Nephron (organoid): ENCODE measurements around the gene BCL2L13.

ENCODE experiments used
- H3K27ac Mint-ChIP-seq, 3 experiments: 2 replicates each; pipeline ENCODE4 v1.8.0; 2020; ENCODE audit warnings: mixed read lengths in 3 of 3, mild to moderate bottlenecking in 2 of 3, moderate library complexity in 1 of 3
- H3K27me3 Mint-ChIP-seq: 2 replicates; pipeline ENCODE4 v1.8.0; 2021; ENCODE audit warnings: low read depth, mild to moderate bottlenecking, moderate library complexity, mixed read lengths
- H3K36me3 Mint-ChIP-seq: 2 replicates; pipeline ENCODE4 v1.8.0; 2020; ENCODE audit warnings: low read depth, mixed read lengths
- H3K4me1 Mint-ChIP-seq: 2 replicates; pipeline ENCODE4 v1.8.0; 2020; ENCODE audit warnings: mixed read lengths
- H3K4me3 Mint-ChIP-seq, 3 experiments: 2 replicates each; pipeline ENCODE4 v1.8.0; 2020; ENCODE audit warnings: mild to moderate bottlenecking in 3 of 3, mixed read lengths in 3 of 3, moderate library complexity in 2 of 3
- H3K9me3 Mint-ChIP-seq: 2 replicates; pipeline ENCODE4 v1.8.0; 2020; ENCODE audit warnings: mixed read lengths
- CTCF ChIP-seq, 3 experiments: fragments of 200-600 bp; sonication (generic); IDR thresholded peaks; one replicate each; pipeline ENCODE4 v1.5.0; 2021; ENCODE audit warnings: antibody characterized with exemption in 3 of 3; ENCODE audit not compliant: unreplicated experiment in 3 of 3

Gene BCL2L13

GRCh38 chr22:17597217-17597616, 41.3 kb upstream of the BCL2L13 start:
- no peaks in the 10 kb centered on the region for H3K27me3 Mint-ChIP-seq
- no peak overlapping the region for H3K4me3 Mint-ChIP-seq
- H3K36me3 Mint-ChIP-seq: peaks cover 77% of the 10 kb centered on the region
- H3K9me3 Mint-ChIP-seq: no peaks in the 10 kb centered on the region
- no peak for TF ChIP-seq CTCF (IDR thresholded peaks at IDR 0.05; ENCODE audit: unreplicated experiment in 3 of 3)
- no peaks in the 10 kb centered on the region for H3K4me1 Mint-ChIP-seq
- no peak overlapping the region for H3K27ac Mint-ChIP-seq

GRCh38 chr22:17598318-17598717, 40.2 kb upstream of the BCL2L13 start:
- no peak overlapping the region for H3K4me3 Mint-ChIP-seq

GRCh38 chr22:17601031-17601430, 37.5 kb upstream of the BCL2L13 start:
- Mint-ChIP-seq H3K36me3 (peaks cover 54% of the 10 kb centered on the region), H3K4me1 (no peaks in the 10 kb centered on the region)

More at GRCh38 chr22:17598318-17598717, 40.2 kb upstream of the BCL2L13 start:
- no peaks in the 10 kb centered on the region for H3K27me3 Mint-ChIP-seq
- H3K27ac Mint-ChIP-seq: no peak overlapping the region
- H3K4me1 Mint-ChIP-seq: no peaks in the 10 kb centered on the region
- TF ChIP-seq CTCF (IDR thresholded peaks at IDR 0.05; ENCODE audit: unreplicated experiment in 3 of 3): no peak
- H3K9me3 Mint-ChIP-seq: no peaks in the 10 kb centered on the region
- H3K36me3 Mint-ChIP-seq: peaks cover 69% of the 10 kb centered on the region

GRCh38 chr22:17603668-17604067, 34.9 kb upstream of the BCL2L13 start:
- Mint-ChIP-seq H3K9me3 (no peaks in the 10 kb centered on the region), H3K4me3 (no peak overlapping the region), H3K27me3 (no peaks in the 10 kb centered on the region), H3K36me3 (peaks cover 31% of the 10 kb centered on the region), H3K27ac (no peak overlapping the region), H3K4me1 (no peaks in the 10 kb centered on the region)
- TF ChIP-seq CTCF (IDR thresholded peaks at IDR 0.05; ENCODE audit: unreplicated experiment in 3 of 3): no peak

More at GRCh38 chr22:17601031-17601430, 37.5 kb upstream of the BCL2L13 start:
- peak overlapping the region in 1 of 3 experiments; percentile 28 for H3K27ac Mint-ChIP-seq
- H3K4me3 Mint-ChIP-seq: no peak overlapping the region
- H3K9me3 Mint-ChIP-seq: no peaks in the 10 kb centered on the region
- TF ChIP-seq CTCF (IDR thresholded peaks at IDR 0.05; ENCODE audit: unreplicated experiment in 3 of 3): no peak
- no peaks in the 10 kb centered on the region for H3K27me3 Mint-ChIP-seq

- Mint-ChIP-seq H3K27ac (no peak overlapping the region), H3K9me3 (no peaks in the 10 kb centered on the region), H3K4me3 (no peak overlapping the region), H3K27me3 (no peaks in the 10 kb centered on the region), H3K36me3 (peaks cover 24% of the 10 kb centered on the region), H3K4me1 (no peaks in the 10 kb centered on the region)
- no peak for TF ChIP-seq CTCF (IDR thresholded peaks at IDR 0.05; ENCODE audit: unreplicated experiment in 3 of 3)
Observed at GRCh38 chr22:17606496-17606895, 32.1 kb upstream of the BCL2L13 start.

GRCh38 chr22:17607891-17608521, 30.6 kb upstream of the BCL2L13 start:
- Mint-ChIP-seq H3K4me1 (no peaks in the 10 kb centered on the region), H3K4me3 (no peak overlapping the region), H3K36me3 (peaks cover 35% of the 10 kb centered on the region)

More at GRCh38 chr22:17607891-17608521, 30.6 kb upstream of the BCL2L13 start:
- no peaks in the 10 kb centered on the region for H3K9me3 Mint-ChIP-seq
- no peak overlapping the region for H3K27ac Mint-ChIP-seq
- TF ChIP-seq CTCF (IDR thresholded peaks at IDR 0.05; ENCODE audit: unreplicated experiment in 3 of 3): no peak
- H3K27me3 Mint-ChIP-seq: no peaks in the 10 kb centered on the region
